ENCODE measurements around the gene PTPRE. TPM values are rescaled to one million over a fixed set of nuclear protein-coding genes. Genes with fewer than 3 reads are reported as not detected.

Gene PTPRE
- total and polyA plus RNA-seq, 2 of the 4 experiments (the other 2 are of a cell fraction): 0.34 to 0.54 TPM

DNA sequence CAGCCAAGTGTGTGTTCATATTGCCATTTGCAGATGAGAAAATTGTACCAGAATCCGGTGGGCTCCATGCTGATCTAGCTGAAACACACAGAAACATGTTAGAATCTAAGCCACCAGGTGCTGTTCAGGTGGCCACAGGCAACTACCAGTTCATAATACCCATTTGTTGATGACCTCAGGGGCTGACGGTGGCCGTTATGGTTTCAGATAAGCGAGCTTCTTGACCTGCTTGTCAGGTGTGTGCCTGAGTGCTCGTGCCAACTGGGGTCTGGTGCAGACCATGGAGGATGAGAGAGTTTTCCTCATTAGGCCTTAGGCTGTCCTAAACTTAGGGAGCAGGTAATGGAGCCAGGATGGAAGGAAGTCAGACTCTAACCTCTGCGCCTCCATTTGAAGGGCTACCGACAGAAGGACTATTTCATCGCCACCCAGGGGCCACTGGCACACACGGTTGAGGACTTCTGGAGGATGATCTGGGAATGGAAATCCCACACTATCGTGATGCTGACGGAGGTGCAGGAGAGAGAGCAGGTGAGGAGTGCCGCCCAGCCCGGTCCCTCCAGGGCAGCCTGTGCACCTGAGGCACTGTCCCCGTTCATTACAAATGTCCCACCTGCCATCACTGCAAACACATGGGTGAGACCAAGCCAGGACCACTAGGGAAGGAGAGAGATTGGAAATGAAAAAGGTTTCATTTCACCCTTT, 166.2 kb downstream of the PTPRE start:
- dilution Hi-C loops (cut with HindIII; ENCODE audit: low sequenced_read_pairs, unreplicated experiment): no loop called here
- no peak overlapping the region for H3K14ac ChIP-seq (replicated peaks; ENCODE audit: low read depth, low read length)
- no peak overlapping the region for H4K5ac ChIP-seq (ENCODE audit: low read depth, low read length)
- no peaks in the 10 kb centered on the region; the same call in 1 of the 2 replicates for H3K27me3 ChIP-seq (ENCODE audit: control insufficient read depth, insufficient read depth, low read length)
- no peak overlapping the region for H3K4me2 ChIP-seq (ENCODE audit: low read depth, low read length)
- H4K91ac ChIP-seq (ENCODE audit: insufficient read depth, low read depth, low read length): no peak overlapping the region
- no peak overlapping the region for H3K23ac ChIP-seq (ENCODE audit: low read depth, low read length)
- no peaks in the 10 kb centered on the region for H3K9me1 ChIP-seq (ENCODE audit: insufficient read depth, low read length)
- no peaks in the 10 kb centered on the region for H3K36me3 ChIP-seq (ENCODE audit: control insufficient read depth, insufficient read depth, low read length)
- H2AK9ac ChIP-seq (replicated peaks; ENCODE audit: low read depth, low read length, poor library complexity): no peak overlapping the region
- no peak overlapping the region for H3K27ac ChIP-seq (ENCODE audit: insufficient read depth, low read length)
- BruUV-seq (replicated peaks): no TSS peak
- no peaks in the 10 kb centered on the region for H3K9me3 ChIP-seq (ENCODE audit: control insufficient read depth, insufficient read depth, low read length)
- 87% methylated on average over 3 of the region's 14 CpGs; no CpG with 5 or more reads in 1 of the 2 experiments for WGBS, 2 experiments (ENCODE audit: extremely low coverage in 2 of 2, insufficient read length in 1 of 2)
- no peaks in the 10 kb centered on the region for H3K4me1 ChIP-seq (ENCODE audit: control insufficient read depth, insufficient read depth, low read length)
- no peak overlapping the region for H2BK5ac ChIP-seq (ENCODE audit: low read depth, low read length, poor library complexity, severe bottlenecking)
- no peak overlapping the region for H2AFZ ChIP-seq (replicated peaks; ENCODE audit: low read length, poor library complexity)
- no peak overlapping the region for H2BK120ac ChIP-seq (ENCODE audit: low read depth, low read length)
- no peaks in the 10 kb centered on the region for H4K20me1 ChIP-seq (ENCODE audit: insufficient read depth, low read length)
- no peak for ATAC-seq (ENCODE audit: low read depth)
- ChIA-PET CTCF (no interaction called here), POLR2A (ENCODE audit: unreplicated experiment) (no interaction called here)
- H3K4me3 ChIP-seq (ENCODE audit: insufficient read depth, low read depth, low read length): no peak overlapping the region
- no peak overlapping the region for H3K4ac ChIP-seq (ENCODE audit: low read depth, low read length)
- H3K9ac ChIP-seq (ENCODE audit: low read depth, low read length): no peak overlapping the region
- H3K56ac ChIP-seq (ENCODE audit: extremely low read depth, insufficient read depth, low read length): no peak overlapping the region
- intact Hi-C loops (cut with micrococcal nuclease): no loop called here
- no peak overlapping the region for H2AK5ac ChIP-seq (ENCODE audit: low read depth, low read length)
- no peak overlapping the region for H2BK15ac ChIP-seq (ENCODE audit: low read depth, low read length)
- in situ Hi-C loops (cut with MboI; ENCODE audit: low sequenced_read_pairs): loop anchor here (5.0 kb wide), 1 partner anchor 79 kb away; no protein-coding TSS in a partner anchor
- no peaks in the 10 kb centered on the region for H3K79me1 ChIP-seq (ENCODE audit: low read depth in 1 of 2, low read length in 2 of 2)
- H3K18ac ChIP-seq (ENCODE audit: low read depth, low read length): no peak overlapping the region
- TF ChIP-seq RAD21 (IDR thresholded peaks at IDR 0.05; ENCODE audit: low read length) (no peak), FOS (IDR thresholded peaks at IDR 0.05; ENCODE audit: low read depth, low read length) (no peak), ELK1 (IDR thresholded peaks at IDR 0.05; ENCODE audit: borderline replicate concordance, low read depth, low read length) (no peak), MAZ (IDR thresholded peaks at IDR 0.05; ENCODE audit: borderline replicate concordance, low read depth, low read length) (no peak), POLR2A (IDR thresholded peaks at IDR 0.05; ENCODE audit: low read depth, low read length) (no peak), RCOR1 (IDR thresholded peaks at IDR 0.05; ENCODE audit: insufficient replicate concordance, low read length) (no peak), RFX5 (IDR thresholded peaks at IDR 0.05; ENCODE audit: low read depth, low read length) (no peak), MAFK (IDR thresholded peaks at IDR 0.05; ENCODE audit: low read depth, low read length) (no peak), MXI1 (IDR thresholded peaks at IDR 0.05; ENCODE audit: borderline replicate concordance, low read depth, low read length) (no peak), CTCF (conservative IDR thresholded peaks at IDR 0.05; ENCODE audit: low read depth, low read length) (no peak), BHLHE40 (IDR thresholded peaks at IDR 0.05; ENCODE audit: low read depth, low read length) (no peak)
- no peak overlapping the region for H2BK20ac ChIP-seq (ENCODE audit: low read depth, low read length)
- H4K8ac ChIP-seq (ENCODE audit: low read depth in 2 of 2, low read length in 2 of 2): no peak overlapping the region
- no peak for DNase-seq
